Stimulated activated naive CD8-positive, alpha-beta T cell treated with anti-CD3 and anti-CD28 coated beads, Interleukin-15, amount 100 ng/mL, for 72 hours (primary cell): ENCODE data around the gene RAB3GAP2.
"Not testable (repeated sequence)": the region's sequence is repeated elsewhere in the genome, so short reads cannot be mapped to it uniquely, and the experiment has no call there.

Source experiments
- ATAC-seq: fragments of 150-1000 bp; cut with Tn5 transposase; 2 replicates; pipeline ENCODE4 v1.10.0; 2021; ENCODE audit warnings: mild to moderate bottlenecking, moderate library complexity
- DNase-seq, 2 donors: peaks; one replicate each; pipeline ENCODE4 v3.0.0; 2021 to 2022
- H3K27ac Mint-ChIP-seq, 2 donors: one replicate each; pipeline ENCODE4 v1.8.0; 2022; ENCODE audit warnings: mild to moderate bottlenecking in 2 of 2, mixed read lengths in 2 of 2, moderate library complexity in 2 of 2
- H3K27me3 Mint-ChIP-seq: one replicate; pipeline ENCODE4 v1.8.0; 2022; ENCODE audit warnings: mixed read lengths
- H3K4me1 Mint-ChIP-seq: one replicate; pipeline ENCODE4 v1.8.0; 2022; ENCODE audit warnings: mild to moderate bottlenecking, mixed read lengths
- H3K4me3 Mint-ChIP-seq, 2 donors: one replicate each; pipeline ENCODE4 v1.8.0; 2022; ENCODE audit warnings: mild to moderate bottlenecking in 2 of 2, mixed read lengths in 2 of 2, moderate library complexity in 1 of 2
- H3K9me3 Mint-ChIP-seq, 2 donors: one replicate each; pipeline ENCODE4 v1.8.0; 2022; ENCODE audit warnings: mixed read lengths in 2 of 2

RAB3GAP2 gene

GRCh38 chr1:220272047-220272840, at the start of gene RAB3GAP2:
Gene RAB3GAP2, minus strand, starts transcription at chr1:220272453. Its CDS starts 116 bp downstream, at chr1:220272337.
- peak; percentile 97 for ATAC-seq
- H3K4me3 Mint-ChIP-seq, result no peak within 1 kb of the TSS
- H3K27ac Mint-ChIP-seq, result peak within 1 kb of the TSS in 1 of 2 donors; percentile 78
- no peaks in the 10 kb centered on the region for H3K27me3 Mint-ChIP-seq
- peaks cover 13% of the 10 kb centered on the region for H3K4me1 Mint-ChIP-seq
- H3K9me3 Mint-ChIP-seq, result no peaks in the 10 kb centered on the region
- peak; percentile 97 for DNase-seq

- no peaks in the 10 kb centered on the region for H3K4me1 Mint-ChIP-seq
- peak; percentile 20 for ATAC-seq
- no peak overlapping the region for H3K4me3 Mint-ChIP-seq
- no peaks in the 10 kb centered on the region for H3K9me3 Mint-ChIP-seq
- H3K27ac Mint-ChIP-seq, result no peak overlapping the region
- H3K27me3 Mint-ChIP-seq, result peaks cover 8% of the 10 kb centered on the region
- no peak for DNase-seq
Observed at GRCh38 chr1:220321758-220322157, 49.5 kb upstream of the RAB3GAP2 start.

GRCh38 chr1:220320709-220321108, 48.5 kb upstream of the RAB3GAP2 start:
- Mint-ChIP-seq H3K4me3 (no peak overlapping the region), H3K4me1 (no peaks in the 10 kb centered on the region), H3K27ac (no peak overlapping the region), H3K27me3 (peaks cover 8% of the 10 kb centered on the region), H3K9me3 (no peaks in the 10 kb centered on the region)
- DNase-seq, result no peak
- no peak for ATAC-seq

- H3K4me3 Mint-ChIP-seq, result no peak overlapping the region
- DNase-seq (no peak), ATAC-seq (no peak)
Observed at GRCh38 chr1:220318673-220319072, 46.4 kb upstream of the RAB3GAP2 start.

GRCh38 chr1:220317161-220317560, 44.9 kb upstream of the RAB3GAP2 start:
- Mint-ChIP-seq H3K27ac (no peak overlapping the region), H3K27me3 (no peaks in the 10 kb centered on the region), H3K4me3 (no peak overlapping the region), H3K9me3 (no peaks in the 10 kb centered on the region), H3K4me1 (no peaks in the 10 kb centered on the region)
- ATAC-seq (no peak), DNase-seq (no peak)

More at GRCh38 chr1:220318673-220319072, 46.4 kb upstream of the RAB3GAP2 start:
- Mint-ChIP-seq H3K27me3 (no peaks in the 10 kb centered on the region), H3K4me1 (no peaks in the 10 kb centered on the region), H3K9me3 (no peaks in the 10 kb centered on the region), H3K27ac (no peak overlapping the region)

GRCh38 chr1:220316305-220316704, 44.1 kb upstream of the RAB3GAP2 start:
- H3K4me1 Mint-ChIP-seq, result no peaks in the 10 kb centered on the region
- H3K9me3 Mint-ChIP-seq, result no peaks in the 10 kb centered on the region
- no peak for ATAC-seq
- H3K27me3 Mint-ChIP-seq, result no peaks in the 10 kb centered on the region
- no peak for DNase-seq
- H3K4me3 Mint-ChIP-seq, result no peak overlapping the region
- no peak overlapping the region for H3K27ac Mint-ChIP-seq

- ATAC-seq (no peak), DNase-seq (no peak)
- Mint-ChIP-seq H3K9me3 (no peaks in the 10 kb centered on the region), H3K27ac (no peak overlapping the region), H3K4me1 (no peaks in the 10 kb centered on the region), H3K4me3 (no peak overlapping the region), H3K27me3 (no peaks in the 10 kb centered on the region)
Observed at GRCh38 chr1:220315070-220315839, 43.0 kb upstream of the RAB3GAP2 start.

- no peak overlapping the region for H3K27ac Mint-ChIP-seq
- no peaks in the 10 kb centered on the region for H3K27me3 Mint-ChIP-seq
- ATAC-seq, result no peak
- H3K4me1 Mint-ChIP-seq, result no peaks in the 10 kb centered on the region
- no peak for DNase-seq
- no peaks in the 10 kb centered on the region for H3K9me3 Mint-ChIP-seq
- no peak overlapping the region for H3K4me3 Mint-ChIP-seq
Observed at GRCh38 chr1:220313576-220313975, 41.3 kb upstream of the RAB3GAP2 start.

- ATAC-seq, H3K4me3 Mint-ChIP-seq, DNase-seq, H3K27me3 Mint-ChIP-seq, H3K4me1 Mint-ChIP-seq, H3K27ac Mint-ChIP-seq, H3K9me3 Mint-ChIP-seq: not testable (repeated sequence)
Observed at GRCh38 chr1:220310147-220310546, 37.9 kb upstream of the RAB3GAP2 start.

GRCh38 chr1:220307607-220308006, 35.4 kb upstream of the RAB3GAP2 start:
- ATAC-seq, result no peak
- H3K27me3 Mint-ChIP-seq, result peaks cover 16% of the 10 kb centered on the region

GRCh38 chr1:220306339-220306738, 34.1 kb upstream of the RAB3GAP2 start:
- ATAC-seq, result no peak
- DNase-seq, result no peak
- Mint-ChIP-seq H3K4me3 (no peak overlapping the region), H3K27ac (no peak overlapping the region), H3K4me1 (no peaks in the 10 kb centered on the region), H3K9me3 (peaks cover 0 to 4% of the 10 kb centered on the region in 2 donors), H3K27me3 (peaks cover 16% of the 10 kb centered on the region)

More at GRCh38 chr1:220307607-220308006, 35.4 kb upstream of the RAB3GAP2 start:
- Mint-ChIP-seq H3K9me3 (peaks cover 0 to 4% of the 10 kb centered on the region in 2 donors), H3K27ac (no peak overlapping the region), H3K4me1 (no peaks in the 10 kb centered on the region), H3K4me3 (no peak overlapping the region)
- DNase-seq, result no peak

GRCh38 chr1:220303871-220304270, 31.6 kb upstream of the RAB3GAP2 start:
- no peaks in the 10 kb centered on the region for H3K4me1 Mint-ChIP-seq
- no peak for DNase-seq
- no peak overlapping the region for H3K27ac Mint-ChIP-seq
- no peak for ATAC-seq
- H3K27me3 Mint-ChIP-seq, result peaks cover 22% of the 10 kb centered on the region
- no peak overlapping the region for H3K4me3 Mint-ChIP-seq
- H3K9me3 Mint-ChIP-seq, result peaks cover 0 to 4% of the 10 kb centered on the region in 2 donors

GRCh38 chr1:220301630-220302029, 29.4 kb upstream of the RAB3GAP2 start:
- Mint-ChIP-seq H3K27ac (no peak overlapping the region), H3K9me3 (peaks cover 0 to 4% of the 10 kb centered on the region in 2 donors), H3K27me3 (peaks cover 22% of the 10 kb centered on the region), H3K4me3 (no peak overlapping the region), H3K4me1 (no peaks in the 10 kb centered on the region)
- ATAC-seq (no peak), DNase-seq (no peak)

- Mint-ChIP-seq H3K27ac (no peak overlapping the region), H3K4me3 (no peak overlapping the region), H3K27me3 (peaks cover 29% of the 10 kb centered on the region), H3K4me1 (no peaks in the 10 kb centered on the region), H3K9me3 (no peaks in the 10 kb centered on the region)
- ATAC-seq (no peak), DNase-seq (no peak)
Observed at GRCh38 chr1:220300442-220301121, 28.3 kb upstream of the RAB3GAP2 start.

GRCh38 chr1:220299337-220299736, 27.1 kb upstream of the RAB3GAP2 start:
- Mint-ChIP-seq H3K27me3 (peaks cover 29% of the 10 kb centered on the region), H3K9me3 (no peaks in the 10 kb centered on the region), H3K4me3 (no peak overlapping the region), H3K4me1 (no peaks in the 10 kb centered on the region), H3K27ac (no peak overlapping the region)
- no peak for ATAC-seq
- no peak for DNase-seq
